K562 (cell line): ENCODE measurements around the gene CDK5RAP3.

Source experiments
- EP300 ChIP-seq: IDR thresholded peaks from 2 replicates; pipeline ENCODE4 v1.6.1; 2012; ENCODE audit warnings: low read length, improper control_type of control experiment
- TAF1 ChIP-seq: IDR thresholded peaks from 2 replicates; pipeline ENCODE4 v1.6.1; 2011; ENCODE audit warnings: mild to moderate bottlenecking, low read length, moderate library complexity; ENCODE audit not compliant: insufficient read depth, control insufficient read depth, severe bottlenecking; ENCODE audit errors: extremely low read depth
- TF ChIP-seq, protein P1 (sequence below), 3 experiments: fragments of 200-800 bp in 1 of 3; sonication (Bioruptor generic) in 1 of 3; sonication (generic) in 1 of 3; formaldehyde crosslinking in 1 of 3; IDR thresholded peaks; 2 replicates each; pipeline versions ENCODE4 v1.6.1 to v1.8.0; 2016 to 2022; ENCODE audit warnings: mild to moderate bottlenecking in 2 of 3, missing compliant biosample characterization in 2 of 3, missing genetic modification characterization in 2 of 3, missing genetic modification reagents in 1 of 3
- TF ChIP-seq, protein P2 (sequence below): fragments of 450-650 bp; formaldehyde crosslinking; IDR thresholded peaks from 2 replicates; pipeline ENCODE4 v1.4.0; 2022; ENCODE audit warnings: mild to moderate bottlenecking, moderate library complexity

DNA sequence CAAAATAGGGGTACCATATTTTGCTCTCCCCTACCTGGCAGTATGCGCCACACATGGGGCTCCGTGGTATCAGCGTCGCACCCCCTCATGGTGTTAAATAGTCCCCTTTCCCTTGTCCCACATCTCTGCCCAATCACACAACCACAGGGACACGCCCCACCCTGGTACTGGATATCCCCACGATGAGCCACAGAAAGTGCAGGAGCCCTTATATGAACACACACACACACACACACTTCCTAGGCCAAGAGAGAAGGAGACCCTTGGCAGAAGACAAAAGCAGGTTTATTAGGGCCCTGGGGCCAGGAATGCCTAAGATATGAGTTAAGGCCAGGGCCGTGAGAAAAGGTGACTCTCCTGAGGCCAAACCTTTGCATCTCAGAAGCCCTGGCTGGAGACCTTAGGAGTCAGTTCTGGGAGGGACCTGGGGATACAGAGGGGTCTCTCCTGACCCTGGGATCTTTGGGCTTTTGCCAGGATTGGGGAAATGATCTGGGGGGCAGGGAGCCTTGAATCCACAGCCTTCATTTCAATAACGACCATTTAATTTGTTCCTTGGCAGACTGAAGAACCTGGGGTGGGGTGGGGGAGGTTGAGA is 55.1 kb downstream of the CDK5RAP3 start:
- TF ChIP-seq EP300 (no peak), TAF1 (no peak)
- TF ChIP-seq, protein P1, sequence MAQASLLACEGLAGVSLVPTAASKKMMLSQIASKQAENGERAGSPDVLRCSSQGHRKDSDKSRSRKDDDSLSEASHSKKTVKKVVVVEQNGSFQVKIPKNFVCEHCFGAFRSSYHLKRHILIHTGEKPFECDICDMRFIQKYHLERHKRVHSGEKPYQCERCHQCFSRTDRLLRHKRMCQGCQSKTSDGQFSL (CRISPR knock-in tag; IDR thresholded peaks at IDR 0.05) = no peak
- TF ChIP-seq, protein P1 (tag; IDR thresholded peaks at IDR 0.05) = no peak
- TF ChIP-seq, protein P2, sequence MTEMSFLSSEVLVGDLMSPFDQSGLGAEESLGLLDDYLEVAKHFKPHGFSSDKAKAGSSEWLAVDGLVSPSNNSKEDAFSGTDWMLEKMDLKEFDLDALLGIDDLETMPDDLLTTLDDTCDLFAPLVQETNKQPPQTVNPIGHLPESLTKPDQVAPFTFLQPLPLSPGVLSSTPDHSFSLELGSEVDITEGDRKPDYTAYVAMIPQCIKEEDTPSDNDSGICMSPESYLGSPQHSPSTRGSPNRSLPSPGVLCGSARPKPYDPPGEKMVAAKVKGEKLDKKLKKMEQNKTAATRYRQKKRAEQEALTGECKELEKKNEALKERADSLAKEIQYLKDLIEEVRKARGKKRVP (CRISPR knock-in tag) = no peak
